H1 (cell line): Measurements from ENCODE around the gene DENND1A.

ENCODE experiments used
- CEBPB ChIP-seq: IDR thresholded peaks from 2 replicates; pipeline ENCODE4 v1.6.1; 2012; ENCODE audit warnings: low read depth, low read length
- EP300 ChIP-seq, 2 experiments: IDR thresholded peaks; 1 replicate in 1 of 2; 2 replicates in 1 of 2; pipeline ENCODE4 v1.6.1; 2011 to 2012; ENCODE audit warnings: low read depth in 2 of 2, low read length in 2 of 2, mild to moderate bottlenecking in 2 of 2, borderline replicate concordance in 1 of 2, inconsistent platforms in 1 of 2, moderate library complexity in 1 of 2
- MAFK ChIP-seq: IDR thresholded peaks from 2 replicates; pipeline ENCODE4 v1.6.1; 2012; ENCODE audit warnings: low read depth, mild to moderate bottlenecking, improper control_type of control experiment, low read length
- POLR2A ChIP-seq, 2 experiments: IDR thresholded peaks; 1 replicate in 1 of 2; 2 replicates in 1 of 2; pipeline ENCODE4 v1.6.1; 2011; ENCODE audit warnings: low read depth in 2 of 2, low read length in 2 of 2, mild to moderate bottlenecking in 2 of 2; ENCODE audit errors: control extremely low read depth in 1 of 2
- POLR2AphosphoS5 ChIP-seq: IDR thresholded peaks from 2 replicates; pipeline ENCODE4 v1.6.1; 2011; ENCODE audit warnings: low read depth, low read length
- RBBP5 ChIP-seq: IDR thresholded peaks from 2 replicates; pipeline ENCODE4 v1.7.1; 2012; ENCODE audit warnings: low read depth, mild to moderate bottlenecking, inconsistent platforms, low read length, moderate library complexity, borderline replicate concordance
- TAF1 ChIP-seq: IDR thresholded peaks from 2 replicates; pipeline ENCODE4 v1.6.1; 2011; ENCODE audit warnings: mild to moderate bottlenecking, low read depth, low read length
- TF ChIP-seq, protein P1 (sequence below), 3 experiments: IDR thresholded peaks; 1 replicate in 2 of 3; 2 replicates in 1 of 3; pipeline versions ENCODE4 v1.5.1 to v1.6.1; 2011; ENCODE audit warnings: low read length in 3 of 3, mild to moderate bottlenecking in 3 of 3, inconsistent platforms in 2 of 3, low read depth in 1 of 3, moderate library complexity in 1 of 3; ENCODE audit not compliant: insufficient read depth in 1 of 3; ENCODE audit errors: control extremely low read depth in 1 of 3
- TF ChIP-seq, protein P2 (sequence below): IDR thresholded peaks from 2 replicates; pipeline ENCODE4 v1.6.1; 2012; ENCODE audit warnings: inconsistent platforms
- TF ChIP-seq, protein P3 (sequence below): IDR thresholded peaks from 2 replicates; pipeline ENCODE4 v1.6.1; 2011; ENCODE audit warnings: low read length, improper control_type of control experiment

DNA sequence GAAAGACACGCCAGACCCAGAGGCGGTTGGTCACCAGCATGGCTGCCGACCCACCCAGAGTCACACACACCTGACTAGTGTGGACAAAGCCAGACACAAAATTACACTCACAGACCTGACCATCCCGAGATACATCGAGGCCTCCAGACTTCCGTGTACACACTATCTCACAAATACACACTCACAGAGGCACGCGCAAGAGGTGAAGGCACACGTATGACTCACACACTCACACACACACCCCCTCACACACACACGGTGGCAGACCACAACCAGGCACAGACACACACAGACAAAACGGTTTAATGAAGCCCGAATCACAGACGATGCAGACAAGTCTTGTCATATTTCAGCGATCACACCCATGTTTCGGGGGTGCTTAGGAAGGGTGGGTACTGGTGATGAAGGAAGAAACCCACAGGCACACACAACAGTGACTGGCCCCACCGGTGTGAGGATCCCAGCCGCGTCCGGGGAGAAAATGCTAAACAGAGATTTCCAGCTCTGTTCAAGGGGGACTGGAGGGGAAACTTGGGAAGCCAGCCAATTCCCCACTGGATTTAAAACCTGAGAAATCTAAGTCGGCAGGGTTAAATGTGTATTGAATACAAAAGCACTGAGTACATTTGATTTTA is 522.6 kb downstream of the DENND1A start:
- TF ChIP-seq TAF1 = no peak
- TF ChIP-seq POLR2A (IDR thresholded peaks at IDR 0.05; ENCODE audit: control extremely low read depth in 1 of 2, low read depth in 2 of 2, low read length in 2 of 2) = no peak
- TF ChIP-seq, protein P1, sequence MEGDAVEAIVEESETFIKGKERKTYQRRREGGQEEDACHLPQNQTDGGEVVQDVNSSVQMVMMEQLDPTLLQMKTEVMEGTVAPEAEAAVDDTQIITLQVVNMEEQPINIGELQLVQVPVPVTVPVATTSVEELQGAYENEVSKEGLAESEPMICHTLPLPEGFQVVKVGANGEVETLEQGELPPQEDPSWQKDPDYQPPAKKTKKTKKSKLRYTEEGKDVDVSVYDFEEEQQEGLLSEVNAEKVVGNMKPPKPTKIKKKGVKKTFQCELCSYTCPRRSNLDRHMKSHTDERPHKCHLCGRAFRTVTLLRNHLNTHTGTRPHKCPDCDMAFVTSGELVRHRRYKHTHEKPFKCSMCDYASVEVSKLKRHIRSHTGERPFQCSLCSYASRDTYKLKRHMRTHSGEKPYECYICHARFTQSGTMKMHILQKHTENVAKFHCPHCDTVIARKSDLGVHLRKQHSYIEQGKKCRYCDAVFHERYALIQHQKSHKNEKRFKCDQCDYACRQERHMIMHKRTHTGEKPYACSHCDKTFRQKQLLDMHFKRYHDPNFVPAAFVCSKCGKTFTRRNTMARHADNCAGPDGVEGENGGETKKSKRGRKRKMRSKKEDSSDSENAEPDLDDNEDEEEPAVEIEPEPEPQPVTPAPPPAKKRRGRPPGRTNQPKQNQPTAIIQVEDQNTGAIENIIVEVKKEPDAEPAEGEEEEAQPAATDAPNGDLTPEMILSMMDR (IDR thresholded peaks at IDR 0.05; ENCODE audit: control extremely low read depth in 1 of 3, insufficient read depth in 1 of 3, low read depth in 1 of 3, low read length in 3 of 3) = no peak
- no peak for TF ChIP-seq RBBP5
- TF ChIP-seq, protein P2, sequence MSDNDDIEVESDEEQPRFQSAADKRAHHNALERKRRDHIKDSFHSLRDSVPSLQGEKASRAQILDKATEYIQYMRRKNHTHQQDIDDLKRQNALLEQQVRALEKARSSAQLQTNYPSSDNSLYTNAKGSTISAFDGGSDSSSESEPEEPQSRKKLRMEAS = no peak
- TF ChIP-seq CEBPB = no peak
- TF ChIP-seq, protein P3, sequence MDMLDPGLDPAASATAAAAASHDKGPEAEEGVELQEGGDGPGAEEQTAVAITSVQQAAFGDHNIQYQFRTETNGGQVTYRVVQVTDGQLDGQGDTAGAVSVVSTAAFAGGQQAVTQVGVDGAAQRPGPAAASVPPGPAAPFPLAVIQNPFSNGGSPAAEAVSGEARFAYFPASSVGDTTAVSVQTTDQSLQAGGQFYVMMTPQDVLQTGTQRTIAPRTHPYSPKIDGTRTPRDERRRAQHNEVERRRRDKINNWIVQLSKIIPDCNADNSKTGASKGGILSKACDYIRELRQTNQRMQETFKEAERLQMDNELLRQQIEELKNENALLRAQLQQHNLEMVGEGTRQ = no peak
- no peak for TF ChIP-seq EP300 (IDR thresholded peaks at IDR 0.05; ENCODE audit: borderline replicate concordance in 1 of 2, low read depth in 2 of 2, low read length in 2 of 2)
- no peak for TF ChIP-seq MAFK
- no peak for TF ChIP-seq POLR2AphosphoS5
